Breast epithelium (tissue), 3 donors: Measurements from ENCODE around the gene MYLK2.

Experiments
- CTCF ChIP-seq, 3 donors: fragments of 450-650 bp; IDR thresholded peaks; one replicate each; pipeline ENCODE4 v1.5.1; 2016 to 2017; ENCODE audit warnings: antibody characterized with exemption in 3 of 3, mild to moderate bottlenecking in 3 of 3, moderate library complexity in 3 of 3
- POLR2AphosphoS5 ChIP-seq, 3 donors: sonication (generic); formaldehyde crosslinking; IDR thresholded peaks; one replicate each; pipeline ENCODE4 v1.6.1; 2017; ENCODE audit warnings: antibody characterized with exemption in 3 of 3

DNA sequence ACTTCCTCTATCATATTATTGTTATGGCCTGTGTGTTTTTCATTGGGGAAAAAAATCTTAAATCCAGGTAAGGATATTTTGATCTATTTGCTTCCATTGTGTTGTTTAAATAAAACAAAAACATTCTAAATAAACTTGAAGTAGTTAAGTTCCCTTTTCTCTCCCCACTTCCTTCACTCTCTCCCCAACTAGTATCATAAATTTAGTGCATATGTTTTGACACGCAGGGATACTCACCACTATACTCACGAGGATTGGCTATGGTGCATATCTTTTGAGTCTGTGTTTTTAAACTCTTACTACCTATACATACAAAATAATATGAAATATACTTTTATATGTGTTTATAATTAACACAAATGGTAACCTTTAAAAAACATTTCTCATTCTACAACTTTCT is 56.5 kb downstream of the MYLK2 start:
- TF ChIP-seq CTCF (IDR thresholded peaks at IDR 0.05) (no peak), POLR2AphosphoS5 (IDR thresholded peaks at IDR 0.05) (no peak)
